Stimulated activated CD4-positive, alpha-beta T cell treated with anti-CD3 and anti-CD28 coated beads, Interleukin-1b, Interleukin-23, amount 100 ng/mL, for 48 hours (primary cell): ENCODE data around the gene PTPRN2.

Experiments
- DNase-seq: peaks from one replicate; pipeline ENCODE4 v3.0.0-alpha.2; 2020

Gene PTPRN2

DNA sequence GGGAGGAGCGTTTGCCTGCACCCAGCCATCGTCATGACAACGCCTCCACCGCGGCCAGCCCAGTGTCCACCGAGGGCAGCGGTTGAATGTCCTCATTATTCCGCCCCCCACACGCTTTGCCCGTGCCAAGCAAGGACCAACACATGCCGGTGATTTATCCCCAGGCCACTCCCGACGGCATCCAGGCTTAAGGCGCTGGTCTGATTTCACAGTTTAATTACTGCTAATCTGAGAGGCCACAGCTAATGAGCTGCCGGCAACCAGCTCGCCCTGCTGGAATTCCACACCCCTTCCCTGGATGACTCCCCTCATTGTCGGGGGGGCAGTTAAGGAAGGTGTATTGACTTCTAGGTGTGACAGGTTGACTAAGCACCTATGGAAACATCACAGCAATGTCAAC lies 818.5 kb downstream of the PTPRN2 start:
- no peak for DNase-seq

DNA sequence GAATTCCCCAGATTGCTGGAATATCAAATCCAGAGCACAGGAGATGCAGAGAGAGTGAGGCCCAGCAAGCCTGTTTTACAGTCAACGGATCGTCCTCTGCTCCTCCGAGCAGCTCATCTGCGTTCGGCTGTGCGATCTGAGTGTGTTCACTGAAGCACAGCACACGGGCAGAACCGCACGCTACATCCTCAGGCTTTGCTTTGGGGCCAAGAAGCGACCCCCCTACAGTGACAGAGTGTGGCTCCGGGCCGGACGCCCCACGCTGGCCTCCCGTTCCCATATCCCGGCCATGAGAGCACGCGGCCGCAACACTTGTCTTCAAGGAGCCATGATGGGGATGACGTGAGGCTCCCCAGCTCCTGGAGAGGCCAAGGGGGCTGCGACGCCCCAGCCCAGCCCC lies 819.4 kb downstream of the PTPRN2 start:
- DNase-seq = no peak

DNA sequence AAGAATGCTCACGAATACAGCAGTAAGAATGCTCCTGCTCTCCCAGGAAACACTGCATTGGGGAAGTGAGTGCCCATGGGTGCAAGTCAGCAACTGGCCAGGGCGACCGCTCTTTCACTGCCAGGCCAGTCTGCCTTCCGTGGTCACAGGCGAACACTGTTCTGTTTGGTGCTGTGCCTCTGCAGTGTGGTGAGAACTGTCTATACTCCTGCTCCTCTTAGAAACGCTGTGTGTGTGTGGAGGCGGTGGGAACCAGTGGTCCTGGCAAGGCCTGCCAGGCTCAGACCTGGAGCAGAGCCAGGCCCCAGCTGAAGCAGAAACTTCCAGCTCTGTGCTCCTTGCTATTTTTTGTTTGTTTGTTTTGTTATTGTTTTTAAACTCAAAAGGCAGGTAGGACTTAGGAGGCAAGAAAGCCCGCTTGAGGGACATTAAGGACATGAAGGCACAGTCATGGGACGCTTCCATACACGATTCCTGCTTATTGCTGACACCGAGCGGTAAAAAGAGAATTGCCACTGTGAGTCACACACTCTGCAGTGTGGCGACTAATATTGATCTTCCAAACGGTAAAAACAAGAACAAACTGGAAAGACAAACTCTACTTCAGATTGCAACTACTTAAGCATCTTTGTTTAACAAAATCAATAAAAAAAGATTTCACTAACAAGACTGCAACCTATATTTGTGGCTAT lies 820.0 kb downstream of the PTPRN2 start:
- no peak for DNase-seq

DNA sequence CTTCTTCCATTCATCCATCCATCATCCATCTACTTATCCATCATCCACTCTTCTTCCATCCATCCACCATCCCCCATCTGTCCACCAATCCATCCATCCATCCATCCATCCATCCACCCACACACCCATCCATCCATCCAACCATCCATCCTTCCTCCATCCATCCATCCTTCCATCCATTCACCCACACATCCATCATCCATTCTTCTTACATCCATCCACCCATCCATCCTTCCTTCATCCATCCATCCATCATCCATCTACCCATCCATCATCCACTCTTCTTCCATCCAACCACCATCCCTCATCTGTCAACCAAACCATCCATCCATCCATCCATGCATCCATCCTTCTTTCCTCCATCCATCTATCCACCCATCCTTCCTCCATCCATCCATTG lies 821.5 kb downstream of the PTPRN2 start:
- DNase-seq = no peak

DNA sequence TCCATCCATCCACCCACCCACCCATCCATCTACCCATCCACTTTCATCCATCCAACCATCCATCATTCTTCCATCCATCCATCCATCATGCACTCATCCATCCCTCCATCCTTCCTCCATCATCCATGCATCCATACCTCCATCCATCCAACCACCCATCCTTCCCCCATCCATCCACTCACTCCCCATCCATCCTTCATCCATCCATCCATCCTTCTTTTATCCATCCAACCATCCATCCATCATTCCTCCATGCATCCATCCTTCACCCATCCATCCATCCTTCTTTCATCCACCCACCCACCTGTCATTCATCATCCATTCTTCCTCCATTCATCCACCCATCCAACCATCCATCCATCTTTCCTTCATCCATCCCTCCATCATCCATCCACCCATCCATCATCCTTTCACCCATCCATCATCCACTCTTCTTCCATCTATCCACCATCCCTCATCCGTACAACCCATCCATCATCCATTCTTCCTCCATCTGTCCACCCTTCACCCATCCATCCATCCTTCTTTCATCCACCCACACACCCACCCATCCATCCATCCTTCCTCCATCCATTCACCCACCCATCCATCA lies 822.6 kb downstream of the PTPRN2 start:
- no peak for DNase-seq

DNA sequence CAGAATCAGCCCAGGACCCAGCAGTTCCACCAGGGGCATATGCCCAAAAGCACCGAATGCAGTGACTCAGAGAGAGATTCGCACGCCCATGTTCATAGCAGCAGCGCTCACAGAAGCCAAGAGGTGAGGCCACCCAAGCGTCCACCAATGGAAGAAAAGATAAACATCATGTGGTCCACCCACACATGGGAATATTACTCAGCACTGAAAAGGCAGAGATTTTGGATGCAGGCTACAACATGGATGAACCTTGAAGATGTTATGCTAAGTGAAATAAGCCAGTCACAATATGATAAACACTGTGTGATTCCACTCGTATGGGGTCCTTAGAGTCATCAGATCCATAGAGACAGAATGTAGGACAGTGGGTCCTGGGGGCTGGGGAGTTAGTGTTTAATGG lies 823.4 kb downstream of the PTPRN2 start:
- no peak for DNase-seq

DNA sequence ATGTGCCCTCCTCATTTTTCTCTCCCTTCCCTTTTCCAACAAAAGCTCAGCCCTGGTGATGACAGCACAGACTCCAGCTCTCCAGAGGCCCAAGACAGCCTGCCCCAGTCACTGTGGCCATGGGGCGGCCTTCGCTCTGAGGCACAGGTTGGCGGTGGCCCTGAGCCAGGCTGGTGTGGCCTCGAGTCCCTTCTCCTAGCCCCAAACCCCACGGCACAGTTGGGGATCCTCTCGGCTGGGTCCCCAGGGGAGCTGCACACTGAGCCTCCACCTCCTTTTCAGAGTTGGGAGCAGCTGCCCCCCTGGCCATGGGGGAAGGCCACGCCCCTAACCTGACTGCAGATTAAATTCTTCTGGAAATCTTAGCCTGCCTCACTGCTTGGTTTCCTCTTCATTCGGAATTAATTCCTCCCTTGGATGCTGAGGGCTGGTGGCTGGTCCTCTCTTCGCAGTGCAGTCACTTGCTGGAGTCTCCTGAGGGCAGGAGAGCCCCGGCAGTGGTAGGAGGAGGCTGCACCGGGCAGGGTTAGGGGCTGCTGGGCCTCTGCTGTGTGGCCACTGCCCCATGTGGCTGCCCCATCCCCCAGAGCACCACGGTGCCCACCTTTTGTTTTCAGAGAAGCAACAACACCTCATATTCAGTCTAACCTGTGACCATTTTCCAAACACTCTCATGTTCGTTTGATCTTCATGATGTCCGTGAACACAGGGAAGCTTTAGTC lies 824.2 kb downstream of the PTPRN2 start:
- no peak for DNase-seq

DNA sequence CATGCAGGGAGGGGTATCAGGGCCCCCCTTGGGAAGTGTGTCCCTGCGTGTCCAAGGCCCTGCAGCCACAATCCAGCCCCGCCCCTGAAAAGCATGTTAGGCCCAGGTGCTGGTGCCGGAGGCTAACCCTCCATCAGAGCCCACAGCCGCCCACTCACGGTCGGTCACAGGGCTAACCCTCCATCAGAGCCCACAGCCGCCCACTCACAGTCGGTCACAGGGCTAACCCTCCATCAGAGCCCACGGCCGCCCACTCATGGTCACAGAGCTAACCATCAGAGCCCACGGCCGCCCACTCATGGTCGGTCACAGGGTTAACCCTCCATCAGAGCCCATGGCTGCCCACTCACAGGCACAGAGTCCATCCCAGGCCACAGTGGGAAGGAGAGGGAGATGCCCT lies 824.8 kb downstream of the PTPRN2 start:
- no peak for DNase-seq

DNA sequence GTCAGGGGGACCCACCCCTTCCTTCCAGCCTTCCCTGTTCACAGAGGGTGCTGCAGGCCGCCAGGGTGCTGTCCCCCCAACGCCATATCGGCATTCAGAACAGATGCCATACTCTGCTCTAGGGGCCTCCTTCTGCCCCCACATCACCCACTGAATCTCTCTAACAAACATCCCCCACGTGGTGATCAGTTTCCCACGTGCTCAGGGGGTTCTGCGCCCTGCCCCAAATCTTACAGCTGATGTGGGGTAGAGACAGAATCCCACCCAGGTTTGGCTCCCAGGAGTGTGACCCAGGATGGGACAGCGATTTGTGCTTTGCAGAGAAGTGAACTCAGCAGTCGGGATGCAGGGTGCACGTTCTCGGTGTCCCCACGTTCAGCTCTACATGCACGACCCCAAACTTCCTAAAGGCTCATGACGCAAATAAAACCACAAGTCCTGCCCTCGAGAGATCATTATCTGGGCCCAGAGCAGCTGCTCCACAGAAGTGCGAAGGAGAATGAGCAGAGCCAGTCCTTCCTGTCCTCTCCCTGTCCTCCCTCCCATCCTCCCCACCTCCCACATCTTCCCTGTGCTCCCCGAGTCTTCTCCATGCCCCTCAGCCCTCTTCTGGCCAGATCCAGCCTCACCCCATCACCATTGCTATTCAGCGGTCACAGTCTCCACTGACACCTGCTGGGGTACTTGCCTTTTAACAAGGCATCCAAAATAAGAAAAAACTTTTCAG lies 827.5 kb downstream of the PTPRN2 start:
- DNase-seq = no peak

DNA sequence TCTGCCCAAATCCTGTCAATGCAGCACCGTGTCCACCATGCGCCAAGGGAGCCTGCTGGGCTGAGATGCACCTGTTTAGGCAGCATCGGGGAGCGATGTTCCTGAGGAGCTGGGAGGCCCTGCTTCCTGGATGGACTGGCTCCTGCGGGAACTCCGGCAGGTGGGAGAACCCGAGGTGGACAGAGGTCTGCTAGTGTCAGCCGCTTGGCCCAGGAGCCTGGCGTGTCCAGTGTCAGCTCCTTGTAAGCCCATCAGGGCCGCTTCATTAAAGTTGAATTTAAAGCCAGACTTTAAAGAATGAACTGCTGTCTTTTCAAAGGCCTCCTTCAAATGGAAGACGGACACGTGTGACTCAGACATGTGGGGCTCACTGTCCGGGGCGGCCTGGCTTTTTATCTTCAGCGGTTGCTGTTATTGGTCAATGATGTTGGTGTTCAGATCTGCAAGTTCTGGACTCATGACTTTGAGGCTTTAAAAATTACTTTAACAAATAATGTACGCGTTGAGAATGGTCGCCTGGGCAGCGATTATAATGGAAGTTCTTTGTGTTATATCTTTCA lies 828.3 kb downstream of the PTPRN2 start:
- DNase-seq = no peak

DNA sequence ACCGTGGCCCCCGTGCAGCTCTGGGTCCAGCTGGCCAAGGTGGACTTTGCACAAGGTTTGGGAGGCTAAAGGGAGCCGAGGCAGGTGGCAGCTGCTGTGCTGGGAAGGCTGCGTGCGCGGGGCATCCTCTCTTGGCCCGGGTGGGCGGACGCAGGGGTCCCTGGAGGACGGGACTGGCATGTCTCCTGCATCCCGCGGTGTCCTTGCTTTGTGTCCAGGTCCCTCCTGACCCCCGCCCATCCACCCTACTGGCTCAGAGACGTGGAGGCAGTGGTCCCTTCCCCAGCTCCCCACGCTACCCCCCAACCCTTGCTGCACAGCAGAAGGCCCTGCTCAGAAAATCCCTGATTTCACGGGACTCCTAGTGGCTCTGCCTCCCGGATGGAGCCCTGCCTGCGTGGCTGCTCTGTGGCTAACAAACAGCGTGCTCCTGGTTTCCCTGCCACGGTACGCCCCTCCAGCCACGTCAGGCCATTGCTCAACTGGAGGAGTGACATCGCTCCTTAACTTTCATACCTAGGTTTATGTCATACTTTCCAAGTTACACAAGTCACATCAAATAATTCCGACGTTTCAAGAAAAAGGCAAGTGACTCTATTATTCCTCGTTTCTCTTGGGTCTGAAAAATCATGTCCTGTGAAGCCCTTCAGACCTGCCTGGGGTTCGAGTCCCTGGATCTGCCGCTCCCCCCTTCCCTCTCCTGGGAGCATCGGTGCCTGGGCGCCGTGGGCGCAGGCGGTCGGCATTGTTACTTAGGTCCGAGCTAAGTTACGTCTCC lies 829.0 kb downstream of the PTPRN2 start:
- no peak for DNase-seq

DNA sequence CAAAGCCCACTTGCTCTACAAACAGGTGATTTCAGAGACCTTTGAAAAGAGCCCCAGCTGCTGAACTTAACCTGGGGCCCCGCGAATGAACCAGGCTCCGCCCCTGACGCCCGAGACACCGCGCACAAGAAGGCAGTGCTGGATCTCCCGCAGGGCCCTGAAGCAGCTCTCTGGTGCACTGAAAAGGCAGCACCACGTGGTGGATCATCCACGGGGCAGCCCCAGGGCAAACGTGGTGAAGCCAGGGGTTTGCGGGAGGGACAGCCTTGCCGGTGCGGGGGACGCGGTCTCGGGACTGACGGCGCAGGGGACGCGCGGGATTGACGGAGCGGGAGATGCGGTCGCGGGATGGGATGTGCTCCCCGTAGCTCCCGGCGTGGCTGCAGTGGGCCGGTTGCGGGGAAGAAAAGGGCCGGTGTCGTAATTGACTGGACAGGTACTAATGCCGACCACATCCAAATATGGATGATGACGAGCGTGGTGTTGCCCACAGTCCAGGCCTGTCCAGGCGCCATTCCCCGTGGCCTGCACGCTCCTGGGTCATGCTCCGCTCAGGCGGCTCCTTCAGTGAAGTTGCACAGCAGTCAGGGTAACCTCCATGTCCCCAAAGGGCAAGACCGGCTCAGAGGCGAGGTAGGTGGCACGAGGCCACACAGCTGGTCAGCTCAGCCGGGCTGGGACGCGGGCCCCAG lies 829.7 kb downstream of the PTPRN2 start:
- DNase-seq = no peak

DNA sequence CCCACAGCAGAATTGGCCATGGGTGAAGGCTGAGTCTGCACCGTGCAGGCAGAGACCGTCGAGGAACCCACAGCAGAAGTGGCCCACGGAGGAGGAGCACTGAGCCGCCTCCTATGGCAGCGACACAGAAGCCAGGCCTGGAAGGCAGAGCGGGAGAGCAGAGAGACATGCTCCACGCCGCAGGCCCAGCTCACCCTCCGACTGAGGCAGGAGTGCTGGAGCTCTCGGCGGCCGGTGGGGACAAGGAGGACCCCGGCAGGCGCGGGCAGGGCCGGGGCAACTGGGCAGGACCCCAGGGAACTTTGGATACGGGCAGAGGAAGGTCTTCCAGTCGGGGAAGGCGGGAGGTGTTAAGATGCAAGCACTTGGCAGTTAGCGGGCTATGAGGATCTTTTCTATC lies 830.4 kb downstream of the PTPRN2 start:
- DNase-seq = no peak

DNA sequence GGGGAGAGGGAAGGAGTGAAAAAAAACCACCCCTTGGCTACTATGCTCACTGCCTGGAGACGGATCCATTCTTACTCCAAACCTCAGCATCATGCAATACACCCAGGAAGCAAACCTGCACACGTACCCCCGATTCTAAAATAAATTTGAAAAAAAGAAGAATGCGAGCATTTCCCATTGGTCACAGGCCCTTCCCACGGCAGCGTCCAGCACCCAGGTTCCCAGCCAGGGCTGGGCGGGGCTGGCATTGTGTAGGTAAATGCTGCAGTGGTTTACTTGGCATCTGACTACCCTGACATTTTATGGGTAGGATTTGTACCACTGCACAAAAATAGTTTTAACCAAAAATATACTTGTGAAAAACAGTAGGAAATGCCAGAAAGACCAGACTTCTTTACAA lies 831.9 kb downstream of the PTPRN2 start:
- no peak for DNase-seq

DNA sequence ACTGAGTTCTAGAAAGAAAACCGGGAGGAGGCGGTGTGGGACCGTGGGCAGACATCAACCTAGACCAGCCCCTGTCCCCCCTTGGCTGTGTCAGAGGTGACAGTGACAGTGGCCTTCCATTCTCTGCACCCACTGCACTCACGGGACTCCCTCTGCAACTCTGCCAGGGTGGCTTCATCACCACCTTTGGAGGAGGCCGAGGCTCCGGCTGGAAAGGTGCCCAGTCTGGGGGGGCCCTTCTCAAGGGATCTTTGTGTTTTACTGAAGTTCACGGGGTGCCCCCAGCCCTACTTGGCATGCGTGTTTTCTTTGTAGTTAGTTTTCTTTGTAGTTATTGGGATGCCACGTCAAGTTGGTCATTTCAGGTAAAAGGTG lies 833.2 kb downstream of the PTPRN2 start:
- no peak for DNase-seq

DNA sequence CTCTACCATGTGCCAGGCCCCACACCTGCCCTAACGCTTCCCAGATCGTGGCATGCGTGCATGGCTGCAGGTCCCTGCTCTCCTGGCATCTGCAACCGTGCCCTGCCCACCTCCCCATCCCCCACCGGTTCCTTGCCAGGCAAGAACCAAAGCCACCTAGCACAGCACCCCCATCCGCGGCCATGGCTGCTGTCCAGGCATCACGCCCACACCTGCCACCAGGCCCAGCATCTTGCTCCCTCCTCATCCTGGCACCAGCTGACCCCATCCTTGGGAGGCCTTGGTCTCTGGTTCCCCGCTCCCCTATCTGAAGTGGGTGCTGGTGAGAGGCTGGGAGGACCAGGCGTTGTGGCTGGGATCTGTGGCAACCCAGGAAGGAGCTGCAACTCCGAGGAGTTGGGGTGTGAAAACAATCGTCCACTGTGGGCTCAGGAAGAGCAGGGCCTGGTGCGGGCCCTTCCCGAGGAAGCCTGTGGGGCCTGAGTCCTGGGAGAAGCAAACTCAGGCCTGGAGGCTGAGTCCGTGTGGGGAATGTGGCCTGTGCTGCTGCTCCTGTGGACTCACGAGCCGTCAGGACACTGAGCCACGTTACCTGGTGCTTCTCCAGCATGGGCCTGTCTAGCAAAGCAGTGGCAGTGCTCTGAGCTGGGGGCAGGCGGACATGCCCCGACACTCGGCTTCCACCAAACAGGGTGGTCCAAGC lies 833.8 kb downstream of the PTPRN2 start:
- DNase-seq = no peak

DNA sequence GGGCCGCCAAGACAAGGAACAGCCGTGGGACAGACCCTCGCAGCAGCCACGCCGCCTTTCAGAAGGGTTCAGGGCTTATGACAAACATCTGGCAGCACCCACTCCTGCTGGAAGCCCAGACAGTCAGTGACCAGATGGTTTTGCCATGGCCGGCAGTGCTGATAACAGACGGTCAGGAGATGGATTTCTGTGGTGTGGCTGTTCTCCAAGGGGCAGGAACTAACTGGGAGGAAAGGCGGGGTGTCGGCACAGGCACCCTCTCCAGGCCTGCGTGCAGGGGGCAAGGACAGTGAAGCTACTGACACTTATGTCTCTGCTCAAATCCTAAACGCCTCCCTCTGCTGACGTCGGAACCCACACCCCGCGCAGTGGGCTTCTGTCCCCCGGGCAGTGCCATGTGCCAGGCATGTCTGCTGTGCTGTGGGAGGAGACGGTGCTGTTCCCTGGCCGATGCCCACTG lies 834.8 kb downstream of the PTPRN2 start:
- DNase-seq = no peak

DNA sequence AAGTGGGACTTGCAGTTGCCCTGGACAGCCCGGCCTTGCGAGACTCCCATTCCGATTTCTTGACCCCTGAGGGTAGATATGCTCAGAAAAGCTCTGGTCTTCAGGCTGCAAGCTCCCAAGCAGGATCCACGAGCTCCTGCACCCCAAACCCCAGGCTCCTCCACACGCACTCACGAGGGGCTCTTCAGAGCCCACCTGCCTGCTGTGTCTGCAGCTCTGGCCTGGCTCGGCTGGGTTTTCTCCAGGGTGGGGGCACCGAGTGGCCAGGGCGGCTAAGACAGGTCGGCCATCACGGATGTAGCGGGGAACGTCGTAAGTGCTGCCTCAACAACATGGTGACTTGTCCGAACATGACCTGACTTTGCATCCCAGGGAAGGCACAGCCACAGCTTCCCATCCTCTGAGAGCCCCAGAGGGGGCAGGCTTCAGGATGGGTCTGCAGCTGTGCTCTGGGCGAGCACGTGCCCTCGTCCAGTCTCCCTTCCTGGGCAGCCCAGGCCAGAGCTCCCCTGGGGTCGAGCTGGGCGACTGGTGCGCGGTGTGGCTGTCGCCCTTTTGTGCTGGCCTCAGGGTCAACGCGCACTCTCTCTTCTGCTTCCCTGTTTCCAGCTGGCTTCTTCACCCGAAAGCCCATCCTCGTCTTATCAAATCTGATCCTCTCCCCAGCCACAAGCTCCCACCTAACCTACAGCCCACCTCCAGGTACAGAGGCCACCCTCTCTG lies 835.5 kb downstream of the PTPRN2 start:
- DNase-seq = no peak

DNA sequence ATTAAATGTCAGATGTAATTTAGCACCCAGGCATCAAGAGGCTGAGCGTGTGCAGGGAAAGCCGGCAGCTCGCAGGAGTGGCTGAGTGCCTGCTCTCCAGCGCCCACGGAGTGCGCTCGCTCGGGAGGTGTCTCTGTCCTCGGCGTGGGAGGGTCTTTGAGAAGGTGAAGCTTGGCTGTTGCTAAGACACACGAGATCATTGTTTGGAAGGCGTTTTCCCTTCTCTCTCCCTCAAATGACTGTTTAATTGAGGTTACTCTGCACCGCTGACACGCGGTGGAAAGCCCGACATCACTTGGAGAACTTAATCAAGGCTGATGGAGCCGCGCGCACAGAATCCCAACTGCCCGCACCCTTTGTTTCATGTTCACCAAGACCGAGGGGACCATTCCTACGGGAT lies 836.2 kb downstream of the PTPRN2 start:
- DNase-seq = no peak

DNA sequence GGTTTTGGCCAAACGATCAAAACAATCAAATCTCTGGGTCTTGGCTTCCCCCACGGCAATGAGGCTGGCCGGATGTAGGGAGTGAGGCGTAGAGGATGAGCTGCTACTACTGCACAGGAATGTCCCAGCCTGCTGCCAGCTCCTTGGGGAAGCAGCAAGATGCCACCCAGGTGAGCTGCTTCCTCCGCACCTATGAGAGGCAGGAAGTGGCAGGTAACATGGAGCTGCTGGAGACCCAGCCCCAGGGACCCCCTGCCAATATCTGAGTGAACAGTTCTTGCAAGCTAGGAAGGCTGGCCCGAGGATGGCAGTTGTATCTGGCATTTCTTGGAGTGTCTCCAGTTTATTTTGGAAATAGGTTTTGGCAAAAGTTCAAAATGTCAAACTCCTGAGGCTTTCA lies 837.3 kb downstream of the PTPRN2 start:
- DNase-seq = no peak
